ENCODE results near the gene RAPGEF1. TPM values are rescaled to one million over a fixed set of nuclear protein-coding genes. Genes with fewer than 3 reads are reported as not detected.

Gene RAPGEF1
- total RNA-seq, 1 donor from 2014 or later: 217 TPM

DNA sequence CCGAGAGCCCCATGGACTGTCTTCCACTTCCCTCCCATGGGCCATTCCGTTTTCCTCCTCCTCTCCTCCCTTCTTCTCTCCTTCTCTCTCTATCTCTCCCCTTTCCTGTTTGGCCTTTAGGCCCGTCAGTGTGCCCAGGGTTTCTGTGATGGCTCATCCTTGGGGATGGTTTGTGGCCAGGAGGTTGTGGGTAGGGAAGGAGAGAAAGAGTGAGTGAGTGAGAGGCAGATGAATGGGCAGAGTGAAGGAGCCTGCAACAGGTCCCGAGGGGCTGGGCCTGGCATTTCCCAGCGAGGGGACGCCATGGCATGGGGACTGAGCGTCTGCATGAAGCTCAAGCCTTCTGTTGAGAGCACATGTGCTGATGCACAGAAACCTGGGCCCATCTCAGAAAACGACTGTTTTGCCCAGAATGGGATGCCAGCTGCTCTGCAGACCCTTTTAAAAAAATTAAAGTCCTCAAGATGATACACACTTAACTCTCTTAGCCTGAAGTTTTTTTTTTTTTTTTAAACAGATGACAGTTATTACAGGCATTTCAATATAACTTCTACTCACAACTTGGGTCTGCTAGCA is 125.4 kb downstream of the RAPGEF1 start:
- intact Hi-C loops (cut with micrococcal nuclease): no loop called here

DNA sequence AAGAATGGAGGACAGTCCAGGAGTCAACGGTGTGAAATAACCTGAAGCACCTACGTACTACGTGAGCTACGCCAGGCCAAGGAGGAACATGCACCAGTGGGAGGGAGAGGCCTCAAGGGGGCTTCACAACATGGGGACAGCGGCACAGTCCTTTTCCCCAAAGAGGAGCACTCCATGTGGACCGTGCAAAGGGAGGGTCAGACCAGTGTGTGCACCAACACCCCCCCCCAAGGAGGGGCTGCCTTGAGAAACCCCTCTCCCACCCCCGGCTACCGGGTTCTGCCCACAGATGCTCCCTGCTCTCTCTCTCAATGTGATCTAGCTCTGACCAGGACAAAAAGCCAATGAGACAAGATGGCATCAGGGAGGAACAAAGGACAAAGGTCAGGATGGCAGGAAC is 126.0 kb downstream of the RAPGEF1 start:
- intact Hi-C loops (cut with micrococcal nuclease): no loop called here

DNA sequence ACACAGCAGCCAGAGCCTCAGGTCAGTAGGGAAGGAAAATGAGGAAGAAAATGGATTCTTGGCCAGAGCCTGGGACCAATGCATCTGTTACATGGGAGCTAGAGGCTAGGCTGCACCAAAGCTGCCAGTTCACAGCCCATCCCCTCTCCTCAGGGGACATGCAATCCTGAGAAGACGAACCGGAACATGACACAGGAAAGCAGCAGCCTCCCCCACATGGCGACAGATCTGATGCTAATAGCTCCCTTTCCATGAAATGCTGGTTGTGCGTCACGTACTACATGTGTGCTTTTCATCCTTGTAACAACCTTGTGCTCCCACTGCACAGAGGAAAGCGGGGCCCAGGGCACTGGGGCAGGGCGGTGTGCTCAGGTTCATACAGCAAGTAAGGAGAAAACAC is 127.0 kb downstream of the RAPGEF1 start:
- intact Hi-C loops (cut with micrococcal nuclease): no loop called here

DNA sequence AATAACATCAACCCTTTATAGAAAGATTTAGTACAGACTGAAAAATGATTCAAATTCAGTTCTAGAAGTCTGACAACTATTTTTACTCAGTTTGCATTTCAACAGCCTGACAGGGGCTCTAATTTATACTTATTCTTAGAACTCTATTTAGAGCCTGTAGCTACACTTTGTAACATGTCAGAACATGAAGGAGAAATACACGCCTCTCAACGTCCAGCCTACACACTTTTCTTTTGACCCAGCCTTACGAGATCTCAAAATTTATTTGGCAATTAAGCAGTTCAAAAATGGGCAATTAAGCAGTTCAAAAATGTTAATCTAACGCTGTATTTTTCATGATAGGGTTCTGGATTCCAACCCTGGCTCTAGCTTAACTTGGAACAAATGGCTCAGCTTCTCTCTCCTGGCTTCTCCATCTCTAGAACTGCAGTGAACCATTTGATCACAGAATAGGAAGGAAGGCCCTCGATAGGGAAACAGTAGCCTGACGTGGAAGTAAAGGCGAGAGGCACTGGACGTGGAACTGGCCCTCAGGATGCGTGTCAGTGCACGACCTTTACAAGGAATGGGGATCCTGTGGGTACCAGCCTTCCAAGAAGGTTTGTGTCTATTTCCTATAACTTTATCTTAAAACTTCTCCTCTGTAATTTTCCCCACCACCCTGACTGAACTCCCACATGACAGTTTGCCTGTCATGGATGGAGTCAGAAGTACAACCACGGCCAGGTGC is 128.1 kb downstream of the RAPGEF1 start:
- intact Hi-C loops (cut with micrococcal nuclease): no loop called here

DNA sequence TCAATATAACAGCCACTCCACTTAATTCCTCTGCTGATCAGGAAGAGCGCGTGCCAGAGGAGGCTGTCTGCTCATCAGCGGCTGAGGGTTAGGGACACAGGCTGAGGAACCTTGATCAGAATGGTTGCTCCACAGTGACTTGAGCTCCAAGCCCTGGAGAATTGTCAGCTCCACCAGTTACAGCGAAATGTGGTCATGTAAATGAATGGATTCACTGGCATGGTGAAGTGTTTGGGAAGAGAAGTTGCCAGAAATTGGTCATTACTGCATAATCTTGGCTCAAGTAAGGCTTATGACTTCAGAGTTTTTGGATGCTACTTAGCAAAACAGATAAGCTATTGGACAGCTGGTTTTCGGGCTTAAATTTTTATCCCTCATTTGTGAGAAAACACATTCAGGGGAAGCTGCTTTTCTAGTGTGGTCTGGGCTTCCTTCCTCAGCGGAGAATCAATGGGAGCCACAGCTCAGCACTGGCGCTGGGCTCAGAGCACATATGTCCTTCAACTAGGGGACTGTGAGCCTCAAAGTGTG is 129.6 kb downstream of the RAPGEF1 start:
- intact Hi-C loops (cut with micrococcal nuclease): no loop called here

DNA sequence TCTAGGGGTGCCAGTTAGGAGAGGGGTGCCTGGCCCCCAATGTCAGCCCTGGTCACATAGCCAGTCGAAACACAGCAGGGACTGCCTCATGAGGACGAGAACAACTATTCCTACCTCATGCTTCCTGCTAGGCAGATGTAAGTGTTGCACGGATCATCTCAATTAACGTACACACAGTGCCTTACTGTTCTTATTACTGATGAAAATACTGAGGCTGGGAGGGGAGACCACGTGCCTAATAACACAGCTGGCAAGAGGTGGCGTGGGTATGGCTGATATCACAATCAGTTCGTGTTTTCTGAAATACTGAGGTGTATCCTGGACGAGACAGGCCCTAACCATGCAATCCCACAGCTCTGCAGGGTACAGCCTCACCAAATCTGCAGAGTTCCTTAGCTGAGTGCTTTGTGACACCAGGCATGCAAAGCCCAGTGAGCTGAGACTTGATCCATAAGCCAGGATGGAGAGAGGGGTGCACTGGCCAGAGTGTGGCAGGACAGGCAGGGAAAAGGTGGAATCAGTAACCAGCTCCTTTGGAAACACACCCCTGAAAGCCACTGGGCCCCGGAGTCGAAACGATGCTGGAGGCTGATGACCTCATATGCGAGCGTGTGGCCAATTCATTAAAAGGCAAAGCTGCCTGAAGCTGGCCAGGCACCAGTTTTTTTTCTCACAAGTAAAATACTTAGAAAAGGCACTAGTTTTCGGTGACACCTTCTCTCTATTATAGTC is 130.6 kb downstream of the RAPGEF1 start:
- intact Hi-C loops (cut with micrococcal nuclease): no loop called here

DNA sequence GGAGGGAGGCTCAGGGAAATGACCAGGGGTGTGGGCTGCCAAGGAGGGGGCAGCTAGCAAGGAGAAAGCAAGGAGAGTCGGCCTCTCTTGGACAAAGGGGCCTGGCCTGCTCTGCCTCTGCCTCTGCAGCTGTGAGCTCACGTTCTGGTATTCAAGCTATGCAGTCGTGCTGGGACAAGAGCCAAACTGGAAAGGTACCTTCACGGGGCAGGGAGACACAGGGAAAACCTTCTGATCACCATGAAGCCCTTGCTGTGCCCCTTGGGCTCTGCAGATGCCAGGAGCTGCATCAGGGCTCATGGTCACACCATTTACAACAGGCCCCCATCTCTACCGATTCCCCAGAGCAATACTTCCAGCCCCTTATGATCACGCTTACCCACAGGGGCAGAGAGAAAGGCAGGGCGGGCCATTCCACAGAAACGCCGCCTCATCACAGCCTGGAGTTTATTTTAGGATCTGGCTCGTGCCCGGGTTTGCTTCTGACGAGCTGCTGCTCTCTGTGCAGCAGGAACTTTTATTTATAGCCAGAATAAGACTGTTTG is 131.3 kb downstream of the RAPGEF1 start:
- intact Hi-C loops (cut with micrococcal nuclease): no loop called here

DNA sequence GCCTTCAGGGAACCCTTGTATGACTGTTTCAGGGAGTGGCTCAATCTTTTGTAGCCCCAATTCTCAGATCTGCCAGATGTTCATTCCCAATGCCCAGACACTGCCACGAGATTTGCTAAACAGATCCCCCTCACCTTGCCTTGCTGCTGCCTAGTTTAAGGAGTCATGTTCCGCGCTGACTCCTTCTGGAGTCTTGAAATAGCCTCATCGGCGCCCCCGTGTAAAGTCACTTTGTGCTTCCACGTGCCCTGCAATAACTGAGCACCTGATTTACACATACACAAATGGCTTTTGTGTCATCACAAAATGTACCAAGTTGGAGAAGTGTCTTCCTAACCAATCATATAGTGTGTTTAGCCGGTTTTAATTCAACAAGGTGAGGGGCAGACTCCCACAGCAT is 132.3 kb downstream of the RAPGEF1 start:
- intact Hi-C loops (cut with micrococcal nuclease): no loop called here

DNA sequence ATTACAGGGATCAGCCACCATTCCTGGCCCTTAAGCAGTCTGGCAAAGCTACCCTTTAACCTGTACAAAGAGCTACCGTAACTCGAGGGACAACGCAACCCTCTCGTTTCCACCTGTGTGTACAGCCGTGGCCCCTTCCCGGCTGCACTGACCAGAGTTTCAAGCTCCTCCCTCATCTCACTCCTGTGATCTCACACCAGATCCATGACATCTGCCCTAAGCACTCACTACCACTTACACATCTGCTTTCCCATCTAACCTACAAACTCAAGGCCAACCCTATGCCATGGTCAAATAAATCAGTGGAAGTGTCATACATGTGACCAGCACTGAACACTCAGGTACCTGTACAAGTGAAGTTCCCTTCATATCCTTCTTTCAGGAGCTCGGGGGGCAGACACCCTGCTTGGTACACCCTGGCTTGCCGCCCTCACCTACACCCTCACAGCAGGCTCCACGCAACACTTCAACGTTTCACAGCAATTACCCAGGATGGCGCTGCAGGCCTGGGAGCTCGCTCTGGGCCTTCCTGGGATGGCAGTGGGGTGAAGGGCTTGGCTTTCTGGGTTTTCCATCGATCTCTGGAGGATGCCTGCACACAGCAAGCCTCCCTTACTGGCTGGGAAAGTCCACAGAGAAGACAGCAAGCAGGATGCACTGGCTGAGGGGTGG is 132.8 kb downstream of the RAPGEF1 start:
- intact Hi-C loops (cut with micrococcal nuclease): no loop called here

DNA sequence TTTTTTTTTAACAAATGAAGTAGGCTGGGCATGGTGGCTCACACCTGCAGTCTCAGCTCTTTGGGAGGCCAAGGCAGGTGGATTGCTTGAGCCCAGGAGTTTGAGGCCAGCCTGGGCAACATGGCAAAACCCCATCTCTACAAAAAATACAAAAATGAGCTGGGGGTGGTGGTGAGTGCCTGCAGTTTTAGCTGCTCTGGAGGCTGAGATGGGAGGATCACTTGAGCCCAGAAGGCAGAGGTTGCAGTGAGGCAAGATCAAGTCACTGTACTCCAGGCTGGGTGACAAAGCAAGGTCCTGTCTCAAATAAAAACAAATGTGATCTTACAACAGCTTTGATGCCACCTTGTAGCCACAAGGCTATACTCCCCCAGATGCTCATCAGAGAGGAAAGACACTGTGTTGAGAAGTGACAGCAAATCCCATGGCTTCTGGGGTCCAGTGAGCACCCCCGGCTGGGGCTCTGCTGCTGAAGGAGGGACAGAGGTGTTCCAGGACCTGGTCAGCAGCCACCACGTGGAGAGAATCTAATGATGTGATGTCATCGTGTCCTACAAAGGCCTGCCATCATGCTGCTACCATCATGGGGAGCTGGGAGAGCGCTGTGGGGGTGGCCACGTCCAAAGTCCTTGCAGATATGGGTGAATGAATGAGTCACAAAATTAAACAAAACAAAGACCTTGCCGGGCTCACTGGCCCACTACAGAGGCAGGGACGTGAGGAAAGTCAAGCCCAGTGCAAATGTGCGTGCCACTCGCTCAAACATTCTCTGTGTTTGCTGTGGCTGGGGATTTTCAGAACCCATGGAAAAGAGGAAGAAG is 133.9 kb downstream of the RAPGEF1 start:
- intact Hi-C loops (cut with micrococcal nuclease): no loop called here

DNA sequence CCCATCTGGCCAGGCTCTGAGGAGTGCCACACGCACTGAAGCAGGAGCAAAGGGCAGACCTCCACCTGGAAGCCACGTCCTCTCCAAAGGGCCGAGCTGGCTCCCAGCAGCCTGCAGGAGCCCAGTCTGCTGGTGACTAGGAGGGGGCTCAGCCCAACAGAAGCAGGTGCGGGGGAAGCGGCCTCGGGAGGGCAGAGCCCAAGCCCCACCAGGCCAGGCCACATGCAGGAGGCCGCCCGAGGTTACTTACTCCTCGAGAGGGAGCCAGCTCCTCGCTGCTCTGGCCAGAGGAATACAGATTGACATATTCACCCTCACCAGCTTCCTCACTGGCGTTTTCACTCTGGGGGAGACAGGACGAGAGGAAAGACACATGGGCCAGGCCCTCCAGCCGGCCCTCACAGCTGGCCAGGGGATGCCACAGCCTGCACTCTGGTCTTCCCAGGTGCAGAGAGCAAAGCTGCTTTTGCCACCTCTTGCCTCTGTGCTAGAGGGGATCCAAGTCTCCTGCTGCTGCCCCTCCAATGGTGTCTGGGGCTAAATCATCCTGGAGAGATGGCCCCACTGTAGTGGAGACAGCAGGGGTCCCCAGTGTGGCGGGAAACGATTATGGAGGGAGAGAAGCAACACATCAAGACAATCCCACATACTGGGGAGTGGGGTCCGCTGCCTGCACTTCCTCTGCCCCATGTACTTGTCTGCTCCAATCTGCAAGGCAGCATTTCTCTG is 136.0 kb downstream of the RAPGEF1 start:
- intact Hi-C loops (cut with micrococcal nuclease): no loop called here

DNA sequence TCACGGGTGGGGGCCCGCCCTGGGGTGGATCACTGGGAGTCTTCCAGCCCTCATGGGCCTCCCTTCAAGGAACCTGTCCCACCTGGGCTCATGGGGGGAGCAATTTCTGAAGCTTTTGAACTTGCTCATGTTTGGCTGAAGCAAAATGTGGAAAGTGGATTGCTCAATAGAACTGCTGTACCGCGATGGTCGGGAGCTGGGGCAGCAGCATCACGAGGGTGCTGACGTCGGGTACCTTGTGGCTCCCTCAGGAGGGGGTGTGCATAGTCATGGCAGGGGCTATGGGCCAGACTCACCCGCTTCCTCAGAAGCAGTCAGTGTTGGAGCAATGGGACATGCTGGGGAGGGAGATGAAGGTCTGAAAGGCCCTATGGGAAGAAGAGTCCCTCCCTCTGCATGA is 136.7 kb downstream of the RAPGEF1 start:
- intact Hi-C loops (cut with micrococcal nuclease): no loop called here

DNA sequence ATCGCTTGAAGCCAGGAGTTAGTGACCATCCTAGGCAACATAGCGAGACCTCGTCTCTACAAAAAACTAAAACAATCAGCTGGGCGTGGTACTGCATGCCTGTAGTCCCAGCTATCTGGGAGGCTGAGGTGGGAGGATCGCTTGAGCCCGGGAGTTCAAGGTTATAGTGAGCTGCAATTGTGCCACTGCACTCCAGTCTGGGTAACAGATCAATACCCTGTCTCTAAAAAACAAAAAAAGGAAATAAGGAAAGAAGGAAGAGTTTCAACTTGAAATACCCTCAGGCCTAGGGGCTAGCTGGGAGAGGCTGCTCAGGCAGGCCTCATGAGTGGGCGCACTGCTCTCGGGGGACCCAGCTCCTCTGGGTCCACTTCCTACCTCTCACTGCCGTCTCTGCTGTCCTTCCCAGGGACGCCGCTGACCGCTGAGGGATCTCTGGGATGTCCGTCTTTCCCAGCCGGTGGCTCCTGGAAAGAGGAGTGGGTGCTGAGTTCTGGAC is 138.1 kb downstream of the RAPGEF1 start:
- intact Hi-C loops (cut with micrococcal nuclease): no loop called here

DNA sequence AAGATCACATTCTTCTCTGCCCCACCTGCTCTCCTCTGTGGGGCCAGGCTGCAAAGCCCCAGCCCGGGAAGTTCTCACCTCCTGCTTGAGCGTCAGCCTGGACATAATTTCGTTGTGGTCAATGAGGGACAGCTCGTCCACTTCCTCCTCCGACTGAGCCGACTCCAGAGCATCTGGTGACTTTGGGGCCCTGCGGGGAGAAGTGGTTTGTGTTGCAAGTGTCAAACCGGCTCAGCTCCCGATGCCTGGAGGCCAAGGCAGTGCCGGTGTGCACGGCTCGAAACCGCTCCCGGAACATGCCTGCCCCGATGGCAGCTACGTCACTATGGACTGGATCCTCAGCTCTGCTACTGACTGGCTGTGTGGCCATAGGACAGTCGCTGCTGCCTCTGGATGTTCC is 141.8 kb downstream of the RAPGEF1 start:
- intact Hi-C loops (cut with micrococcal nuclease): no loop called here

DNA sequence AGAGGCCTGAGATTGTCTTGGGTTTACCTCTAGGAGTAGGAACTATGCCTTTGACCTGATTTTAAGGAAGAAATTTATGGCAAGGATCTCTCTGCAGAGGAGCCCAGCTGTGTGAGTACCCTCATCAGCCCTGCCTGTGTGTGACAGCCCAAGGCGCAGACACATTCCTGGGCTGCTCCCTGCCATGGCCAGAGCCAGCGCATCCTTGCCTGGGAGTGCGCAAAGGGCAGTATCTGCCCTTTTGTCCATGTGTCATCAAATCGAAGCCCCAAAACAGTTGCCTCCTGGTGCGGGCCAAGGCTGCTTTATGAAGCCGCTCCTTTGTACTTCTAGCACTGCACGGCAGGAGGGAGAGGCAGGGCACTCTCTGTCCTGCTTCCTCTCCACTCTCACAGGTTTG is 142.6 kb downstream of the RAPGEF1 start:
- intact Hi-C loops (cut with micrococcal nuclease): no loop called here

DNA sequence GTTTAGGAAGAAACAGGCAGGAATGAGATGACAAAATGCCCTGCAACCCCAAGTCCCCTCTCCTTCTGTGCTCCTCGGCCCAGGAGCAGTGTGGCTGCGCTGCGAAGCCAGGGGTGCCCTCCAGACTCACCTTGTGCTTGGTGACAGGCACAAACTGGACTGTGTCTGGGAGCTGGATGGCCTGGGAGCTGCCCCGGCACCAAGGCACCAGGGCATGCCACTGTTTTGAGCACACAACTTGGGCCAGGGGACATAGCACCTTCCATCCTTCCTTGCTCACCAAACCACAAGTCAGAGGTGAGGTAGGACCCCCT is 143.5 kb downstream of the RAPGEF1 start:
- intact Hi-C loops (cut with micrococcal nuclease): no loop called here

DNA sequence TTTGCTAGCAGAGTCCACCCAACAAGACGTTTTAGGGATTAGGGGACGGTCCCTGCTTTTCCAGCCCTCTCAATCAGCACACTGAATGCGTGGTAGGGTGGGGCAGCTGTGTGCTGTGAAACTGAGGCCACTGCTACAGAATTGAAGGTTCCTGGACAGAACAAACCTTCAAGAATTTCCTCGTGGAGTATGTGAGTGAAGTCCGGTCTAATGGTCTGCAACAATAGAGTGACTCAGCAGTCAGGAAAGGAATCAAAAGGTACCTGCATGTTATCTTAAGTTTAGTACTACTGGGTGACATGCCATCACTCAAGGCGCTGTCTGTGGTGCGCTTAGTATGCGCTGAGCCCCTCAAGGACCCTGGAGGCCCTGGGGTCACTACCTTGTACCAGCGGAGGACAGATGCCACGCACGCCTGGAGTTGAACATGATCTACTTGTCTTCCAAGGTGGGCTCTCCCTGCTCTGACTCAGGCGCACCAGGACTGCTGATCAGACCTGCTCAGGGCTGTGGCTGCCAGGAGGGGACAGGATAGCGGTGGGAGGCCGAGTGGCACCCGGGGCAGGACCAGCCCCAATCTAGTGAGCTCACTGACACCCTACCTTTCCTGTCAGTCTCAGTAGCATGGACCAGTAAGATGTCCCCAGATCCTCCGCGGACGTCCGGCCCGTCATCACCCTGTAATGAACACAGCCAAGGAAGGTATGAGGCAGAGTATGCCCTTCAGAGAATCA is 144.0 kb downstream of the RAPGEF1 start:
- intact Hi-C loops (cut with micrococcal nuclease): no loop called here

DNA sequence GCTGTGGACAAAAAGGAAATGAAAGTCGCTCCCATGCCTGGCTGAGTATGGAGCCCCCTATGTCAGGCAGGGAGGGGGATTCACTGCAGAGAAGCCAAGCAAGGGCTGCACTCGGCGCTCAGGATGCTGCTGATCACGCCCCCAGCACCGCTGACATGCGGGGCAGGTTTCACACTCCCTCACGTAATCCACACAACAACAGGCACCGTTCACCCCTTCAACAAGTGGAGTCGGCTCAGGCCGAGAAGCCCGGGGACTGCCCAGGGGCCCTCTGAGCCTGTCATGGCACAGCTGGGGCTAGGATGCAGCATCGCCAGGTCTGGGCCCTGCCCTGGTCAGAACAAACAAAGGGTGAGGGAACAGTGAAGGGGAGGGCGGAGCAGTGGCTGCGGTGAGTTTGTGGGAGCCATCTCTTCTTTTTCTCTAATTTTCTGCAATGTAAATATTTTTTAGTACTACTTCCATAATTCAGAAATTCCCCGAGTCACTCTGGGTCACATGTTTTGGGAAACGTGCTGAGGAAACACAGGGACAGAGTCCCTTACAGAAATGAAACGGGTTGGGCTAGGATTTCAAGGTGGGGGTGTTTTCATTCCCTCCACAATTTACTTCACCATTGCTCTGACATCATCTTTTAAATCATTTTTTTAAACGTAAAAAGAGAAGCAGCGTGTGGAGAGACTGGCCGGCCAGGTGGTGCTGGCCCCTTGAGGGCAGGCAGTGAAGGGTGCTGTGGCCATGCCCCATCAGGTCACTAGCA is 144.8 kb downstream of the RAPGEF1 start:
- intact Hi-C loops (cut with micrococcal nuclease): loop anchor here (5.0 kb wide), 1 partner anchor 32 kb away; no protein-coding TSS in a partner anchor
